Cardiac muscle cell (in vitro differentiated cells and primary cell): ENCODE measurements around the gene RRAS. TPM values are rescaled to one million over a fixed set of nuclear protein-coding genes. Genes with fewer than 3 reads are reported as not detected.

Experiments used
- DNase-seq, 2 donors: peaks; one replicate each; pipeline versions ENCODE4 v3.0.0 to v3.0.0-alpha.2; 2010 to 2017; ENCODE audit warnings: low read depth in 1 of 2, low spot score in 1 of 2
- H3K27ac ChIP-seq: fragments of 200-600 bp; sonication (generic); 2 replicates; pipeline ENCODE4 v1.5.1; 2016
- H3K27me3 ChIP-seq: fragments of 200-600 bp; sonication (generic); 2 replicates; pipeline ENCODE4 v1.6.0; 2016; ENCODE audit warnings: control low read depth
- H3K36me3 ChIP-seq: fragments of 200-600 bp; sonication (generic); 2 replicates; pipeline ENCODE4 v1.5.1; 2016; ENCODE audit warnings: control low read depth
- H3K4me1 ChIP-seq: fragments of 200-600 bp; sonication (generic); 2 replicates; pipeline ENCODE4 v1.8.1; 2017; ENCODE audit warnings: low read depth, mild to moderate bottlenecking, mixed run types
- H3K4me3 ChIP-seq: fragments of 200-600 bp; sonication (generic); 2 replicates; pipeline ENCODE4 v1.5.1; 2016; ENCODE audit warnings: mild to moderate bottlenecking
- H3K9me3 ChIP-seq: fragments of 200-600 bp; sonication (generic); 2 replicates; pipeline ENCODE4 v1.5.1; 2017; ENCODE audit warnings: low read depth, mild to moderate bottlenecking, control low read depth
- polyA plus RNA-seq: library from polyadenylated mRNA; unstranded; fragments of >200 nt; fragmentation: Nextera tagmentation; extraction: Ambion mirVana; gene quantifications from 2 replicates; pipeline ENCODE4 v1.2.1, GENCODE V29; 2016
- total RNA-seq: library from RNA; depleted of rRNA; stranded (reverse); fragments of >200 nt; gene quantifications from 2 replicates; pipeline ENCODE4 v1.2.3, GENCODE V29; 2016
- TF ChIP-seq, protein P1 (sequence below): IDR thresholded peaks from 2 replicates; pipeline ENCODE4 v1.5.1; 2012; ENCODE audit warnings: low read depth, mild to moderate bottlenecking, low read length

Gene RRAS
- total and polyA plus RNA-seq, 2 experiments from 2014 or later, result 41.3 to 80.1 TPM

DNA sequence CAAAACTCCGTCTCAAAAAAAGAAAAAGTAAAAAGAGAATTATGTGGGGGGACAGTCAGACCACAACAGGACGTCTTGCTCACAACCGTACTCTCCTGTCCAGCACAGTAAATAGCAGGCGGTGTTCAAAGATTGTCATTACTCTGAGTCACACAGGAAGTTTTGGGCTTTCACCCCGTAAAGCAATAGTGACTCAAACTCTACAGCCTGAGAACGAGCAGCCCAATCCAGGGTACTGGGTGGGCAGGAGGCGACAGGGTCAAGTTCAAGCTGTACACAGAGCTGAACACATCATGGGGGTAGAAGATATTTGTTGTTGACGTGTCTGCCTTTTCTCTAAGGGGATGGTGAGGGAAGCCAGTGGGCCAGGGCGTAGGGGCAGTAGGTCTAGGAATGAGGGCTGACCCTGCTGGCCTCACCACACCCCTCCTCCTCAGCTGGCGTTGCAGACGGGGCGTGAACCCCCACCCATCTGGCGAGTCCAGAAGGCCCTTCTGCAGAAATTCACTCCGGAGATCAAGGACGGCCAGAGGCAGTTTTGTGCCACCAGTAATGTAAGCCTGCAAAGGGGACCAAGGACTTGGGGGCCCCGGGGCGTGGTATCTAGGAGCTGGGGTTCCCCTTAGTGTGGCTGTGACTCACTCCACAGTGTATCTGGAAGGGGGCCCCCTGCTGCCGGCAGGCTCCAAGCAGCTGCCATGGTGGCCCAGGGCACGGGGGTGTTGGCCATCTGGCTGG lies 25.7 kb downstream of the RRAS start:
- Histone ChIP-seq H3K4me1 (no peaks in the 10 kb centered on the region), H3K27me3 (no peaks in the 10 kb centered on the region), H3K36me3 (peaks cover 22% of the 10 kb centered on the region), H3K9me3 (no peaks in the 10 kb centered on the region), H3K4me3 (no peak overlapping the region), H3K27ac (no peak overlapping the region)
- TF ChIP-seq, protein P1, sequence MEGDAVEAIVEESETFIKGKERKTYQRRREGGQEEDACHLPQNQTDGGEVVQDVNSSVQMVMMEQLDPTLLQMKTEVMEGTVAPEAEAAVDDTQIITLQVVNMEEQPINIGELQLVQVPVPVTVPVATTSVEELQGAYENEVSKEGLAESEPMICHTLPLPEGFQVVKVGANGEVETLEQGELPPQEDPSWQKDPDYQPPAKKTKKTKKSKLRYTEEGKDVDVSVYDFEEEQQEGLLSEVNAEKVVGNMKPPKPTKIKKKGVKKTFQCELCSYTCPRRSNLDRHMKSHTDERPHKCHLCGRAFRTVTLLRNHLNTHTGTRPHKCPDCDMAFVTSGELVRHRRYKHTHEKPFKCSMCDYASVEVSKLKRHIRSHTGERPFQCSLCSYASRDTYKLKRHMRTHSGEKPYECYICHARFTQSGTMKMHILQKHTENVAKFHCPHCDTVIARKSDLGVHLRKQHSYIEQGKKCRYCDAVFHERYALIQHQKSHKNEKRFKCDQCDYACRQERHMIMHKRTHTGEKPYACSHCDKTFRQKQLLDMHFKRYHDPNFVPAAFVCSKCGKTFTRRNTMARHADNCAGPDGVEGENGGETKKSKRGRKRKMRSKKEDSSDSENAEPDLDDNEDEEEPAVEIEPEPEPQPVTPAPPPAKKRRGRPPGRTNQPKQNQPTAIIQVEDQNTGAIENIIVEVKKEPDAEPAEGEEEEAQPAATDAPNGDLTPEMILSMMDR, result peak; percentile 20
- DNase-seq, result peak in 1 of 2 donors; percentile 68

- no peak for DNase-seq
- no peak overlapping the region for H3K4me3 ChIP-seq
- no peaks in the 10 kb centered on the region for H3K27me3 ChIP-seq
- no peak overlapping the region for H3K27ac ChIP-seq
- H3K4me1 ChIP-seq, result no peaks in the 10 kb centered on the region
- H3K36me3 ChIP-seq, result peaks cover 22% of the 10 kb centered on the region
- TF ChIP-seq, protein P1, result no peak
- H3K9me3 ChIP-seq, result no peaks in the 10 kb centered on the region
These were observed 26.6 kb downstream of the RRAS start for GRCh38 chr19:49613374-49613773.

DNA sequence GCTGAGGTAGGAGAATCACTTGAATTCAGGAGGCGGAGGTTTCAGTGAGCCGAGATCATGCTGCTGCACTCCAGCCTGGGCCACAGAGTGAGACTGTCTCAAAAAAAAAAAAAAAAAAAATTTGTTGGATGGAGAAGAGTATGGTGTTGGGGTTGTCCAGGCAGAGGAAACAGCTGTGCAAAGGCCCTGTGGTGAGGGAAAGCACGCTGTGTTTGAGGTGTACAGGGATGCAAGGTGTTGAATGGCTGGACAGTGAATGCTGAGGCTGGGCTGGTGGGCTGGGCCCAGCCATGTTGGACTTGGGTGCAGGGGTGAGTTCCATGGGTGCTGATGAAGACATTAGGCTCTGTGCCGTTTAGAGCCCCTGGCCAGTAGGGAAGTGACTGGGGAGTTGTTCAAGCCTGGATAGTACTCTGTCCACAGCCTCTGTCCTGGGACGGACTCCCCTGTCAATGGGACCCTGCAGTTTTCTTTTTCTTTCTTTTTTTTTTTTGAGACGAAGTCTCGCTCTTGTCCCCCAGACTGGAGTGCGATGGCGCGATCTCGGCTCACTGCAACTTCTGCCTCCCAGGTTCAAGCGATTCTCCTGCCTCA lies 30.3 kb downstream of the RRAS start:
- H3K9me3 ChIP-seq, result no peaks in the 10 kb centered on the region
- H3K4me1 ChIP-seq, result no peaks in the 10 kb centered on the region
- peaks cover 13% of the 10 kb centered on the region for H3K36me3 ChIP-seq
- no peak overlapping the region for H3K4me3 ChIP-seq
- TF ChIP-seq, protein P1, result no peak
- DNase-seq, result no peak
- H3K27ac ChIP-seq, result no peak overlapping the region
- H3K27me3 ChIP-seq, result no peaks in the 10 kb centered on the region

- H3K4me3 ChIP-seq, result no peak overlapping the region
- H3K9me3 ChIP-seq, result no peaks in the 10 kb centered on the region
- peaks cover 38% of the 10 kb centered on the region for H3K36me3 ChIP-seq
- H3K27me3 ChIP-seq, result no peaks in the 10 kb centered on the region
- H3K4me1 ChIP-seq, result no peaks in the 10 kb centered on the region
- no peak for DNase-seq
- TF ChIP-seq, protein P1, result no peak
- H3K27ac ChIP-seq, result no peak overlapping the region
These were observed 34.3 kb downstream of the RRAS start for GRCh38 chr19:49605605-49606004.

DNA sequence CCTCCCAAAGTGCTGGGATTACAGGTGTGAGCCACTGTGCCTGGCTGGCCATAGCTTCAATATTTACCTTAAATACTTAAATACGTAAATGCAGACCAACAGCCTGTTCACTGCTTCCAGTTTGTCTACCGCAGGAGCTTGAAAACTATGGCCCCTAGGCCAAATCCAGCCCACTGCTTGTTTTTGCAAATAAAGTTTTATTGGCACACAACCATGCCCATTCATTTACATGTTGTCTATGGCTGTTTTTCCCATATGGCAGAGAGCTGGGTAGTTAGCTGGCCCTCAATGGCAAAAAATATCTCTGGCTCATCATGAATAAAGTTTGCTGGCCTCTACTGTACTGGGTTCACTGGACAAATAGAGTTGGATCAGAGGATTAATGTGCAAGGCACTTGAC lies 37.1 kb downstream of the RRAS start:
- no peak for DNase-seq
- Histone ChIP-seq H3K4me1 (no peaks in the 10 kb centered on the region), H3K4me3 (no peak overlapping the region), H3K36me3 (peaks cover 47% of the 10 kb centered on the region), H3K9me3 (no peaks in the 10 kb centered on the region), H3K27ac (no peak overlapping the region), H3K27me3 (no peaks in the 10 kb centered on the region)
- TF ChIP-seq, protein P1, result no peak
